WTC11 (cell line): Measurements from ENCODE around the gene CASKIN2. TPM values are rescaled to one million over a fixed set of nuclear protein-coding genes. Genes with fewer than 3 reads are reported as not detected.

Experiments
- ATAC-seq: fragments of 200-7000 bp; cut with Tn5 transposase; 2 replicates; pipeline ENCODE4 v1.10.0; 2021; ENCODE audit warnings: mild to moderate bottlenecking, moderate library complexity
- CTCF ChIA-PET: fragments of 300-600 bp; sonication (Branson Sonifier 250); formaldehyde crosslinking; loops from one replicate; lab custom pipeline; 2021; ENCODE audit warnings: antibody characterized with exemption; lab: Charles Lee
- POLR2A ChIA-PET: fragments of 350-600 bp; sonication (Branson Sonifier 250); formaldehyde crosslinking; loops from one replicate; lab custom pipeline; 2021; ENCODE audit warnings: antibody characterized with exemption; lab: Charles Lee
- DNase-seq: peaks from one replicate; pipeline ENCODE4 v3.0.0; 2021; ENCODE audit warnings: low spot score
- H3K27ac Mint-ChIP-seq: 2 replicates; pipeline ENCODE4 v1.8.0; 2021; ENCODE audit warnings: mixed read lengths
- H3K27me3 Mint-ChIP-seq: 2 replicates; pipeline ENCODE4 v1.8.0; 2021; ENCODE audit warnings: low read depth, mild to moderate bottlenecking, moderate library complexity, mixed read lengths
- H3K36me3 Mint-ChIP-seq: 2 replicates; pipeline ENCODE4 v1.8.0; 2021; ENCODE audit warnings: mixed read lengths
- H3K4me1 Mint-ChIP-seq: 2 replicates; pipeline ENCODE4 v1.8.0; 2022; ENCODE audit warnings: mixed read lengths
- H3K4me3 Mint-ChIP-seq: 2 replicates; pipeline ENCODE4 v1.8.0; 2021; ENCODE audit warnings: mild to moderate bottlenecking, moderate library complexity, mixed read lengths
- H3K9me3 Mint-ChIP-seq: 2 replicates; pipeline ENCODE4 v1.8.0; 2021; ENCODE audit warnings: mixed read lengths
- ARID4B ChIP-seq: sonication (generic); formaldehyde crosslinking; IDR thresholded peaks from 2 replicates; pipeline ENCODE4 v1.8.0; 2023; ENCODE audit warnings: missing genetic modification reagents, mild to moderate bottlenecking, borderline replicate concordance
- FOXJ3 ChIP-seq: sonication (generic); formaldehyde crosslinking; IDR thresholded peaks from 2 replicates; pipeline ENCODE4 v1.9.0; 2021; ENCODE audit warnings: missing genetic modification reagents, mild to moderate bottlenecking, borderline replicate concordance
- HMGA2 ChIP-seq: fragments of 250-450 bp; sonication (Bioruptor Pico); IDR thresholded peaks from 2 replicates; pipeline ENCODE4 v1.4.0; 2021; ENCODE audit warnings: mild to moderate bottlenecking, moderate library complexity
- KAT7 ChIP-seq: sonication (generic); formaldehyde crosslinking; IDR thresholded peaks from 2 replicates; pipeline ENCODE4 v1.8.1; 2023; ENCODE audit warnings: missing genetic modification reagents, mild to moderate bottlenecking, borderline replicate concordance
- OVOL2 ChIP-seq: fragments of 250-450 bp; sonication (Bioruptor Pico); IDR thresholded peaks from 2 replicates; pipeline ENCODE4 v1.9.0; 2021; ENCODE audit warnings: mild to moderate bottlenecking, borderline replicate concordance
- SMAD3 ChIP-seq: sonication (generic); formaldehyde crosslinking; IDR thresholded peaks from 2 replicates; pipeline ENCODE4 v1.8.0; 2022; ENCODE audit warnings: missing genetic modification reagents, mild to moderate bottlenecking, borderline replicate concordance
- TCF7 ChIP-seq: sonication (generic); formaldehyde crosslinking; IDR thresholded peaks from 2 replicates; pipeline ENCODE4 v1.8.0; 2022; ENCODE audit warnings: mild to moderate bottlenecking, low read depth, missing genetic modification reagents, moderate library complexity
- ZNF138 ChIP-seq: sonication (generic); formaldehyde crosslinking; conservative IDR thresholded peaks from 2 replicates; pipeline ENCODE4 v1.8.1; 2022; ENCODE audit warnings: mild to moderate bottlenecking, moderate library complexity, missing genetic modification reagents
- ZNF263 ChIP-seq: sonication (generic); formaldehyde crosslinking; IDR thresholded peaks from 2 replicates; pipeline ENCODE4 v1.8.1; 2022; ENCODE audit warnings: low read depth, mild to moderate bottlenecking, moderate library complexity, missing genetic modification reagents
- ZSCAN18 ChIP-seq: fragments of 250-450 bp; sonication (Bioruptor Pico); IDR thresholded peaks from 2 replicates; pipeline ENCODE4 v2.1.2; 2022; ENCODE audit warnings: mild to moderate bottlenecking, moderate library complexity
- total RNA-seq: library from RNA; stranded (reverse); gene quantifications from 3 replicates; pipeline ENCODE4 v1.2.3, GENCODE V29; 2021
- TF ChIP-seq, protein P1 (sequence below): fragments of 250-450 bp; sonication (Bioruptor Pico); IDR thresholded peaks from 2 replicates; pipeline ENCODE4 v1.9.0; 2021; ENCODE audit warnings: mild to moderate bottlenecking
- TF ChIP-seq, protein P2 (sequence below): sonication (generic); formaldehyde crosslinking; IDR thresholded peaks from 2 replicates; pipeline ENCODE4 v1.8.1; 2022; ENCODE audit warnings: mild to moderate bottlenecking, moderate library complexity, missing genetic modification reagents

The CASKIN2 gene
- total RNA-seq, 1 experiment from 2014 or later = 31.9 TPM

DNA sequence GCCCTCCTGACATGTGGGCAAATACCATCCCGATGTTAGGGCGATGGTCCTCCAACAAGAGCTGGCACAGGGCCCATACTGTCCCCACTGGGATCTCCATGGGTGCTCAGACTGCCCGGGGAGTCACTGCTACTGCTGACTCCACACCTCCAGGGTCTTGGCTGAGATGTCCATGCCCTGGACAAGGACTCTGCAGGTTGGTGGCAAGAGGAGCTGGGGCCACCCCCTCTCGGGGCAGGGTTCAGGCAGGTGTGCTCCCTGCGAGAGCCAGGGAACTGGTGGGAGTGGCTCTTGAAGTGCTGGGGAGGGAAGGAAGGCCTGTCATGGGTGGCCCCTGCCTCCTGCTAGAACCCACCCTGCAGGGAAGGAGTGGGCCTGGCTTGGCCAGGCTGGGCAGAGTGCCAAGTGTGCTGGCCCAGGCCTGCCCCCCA is 6.4 kb downstream of the CASKIN2 start (continued):
- no peak for TF ChIP-seq ZNF263 (CRISPR knock-in tag)

DNA sequence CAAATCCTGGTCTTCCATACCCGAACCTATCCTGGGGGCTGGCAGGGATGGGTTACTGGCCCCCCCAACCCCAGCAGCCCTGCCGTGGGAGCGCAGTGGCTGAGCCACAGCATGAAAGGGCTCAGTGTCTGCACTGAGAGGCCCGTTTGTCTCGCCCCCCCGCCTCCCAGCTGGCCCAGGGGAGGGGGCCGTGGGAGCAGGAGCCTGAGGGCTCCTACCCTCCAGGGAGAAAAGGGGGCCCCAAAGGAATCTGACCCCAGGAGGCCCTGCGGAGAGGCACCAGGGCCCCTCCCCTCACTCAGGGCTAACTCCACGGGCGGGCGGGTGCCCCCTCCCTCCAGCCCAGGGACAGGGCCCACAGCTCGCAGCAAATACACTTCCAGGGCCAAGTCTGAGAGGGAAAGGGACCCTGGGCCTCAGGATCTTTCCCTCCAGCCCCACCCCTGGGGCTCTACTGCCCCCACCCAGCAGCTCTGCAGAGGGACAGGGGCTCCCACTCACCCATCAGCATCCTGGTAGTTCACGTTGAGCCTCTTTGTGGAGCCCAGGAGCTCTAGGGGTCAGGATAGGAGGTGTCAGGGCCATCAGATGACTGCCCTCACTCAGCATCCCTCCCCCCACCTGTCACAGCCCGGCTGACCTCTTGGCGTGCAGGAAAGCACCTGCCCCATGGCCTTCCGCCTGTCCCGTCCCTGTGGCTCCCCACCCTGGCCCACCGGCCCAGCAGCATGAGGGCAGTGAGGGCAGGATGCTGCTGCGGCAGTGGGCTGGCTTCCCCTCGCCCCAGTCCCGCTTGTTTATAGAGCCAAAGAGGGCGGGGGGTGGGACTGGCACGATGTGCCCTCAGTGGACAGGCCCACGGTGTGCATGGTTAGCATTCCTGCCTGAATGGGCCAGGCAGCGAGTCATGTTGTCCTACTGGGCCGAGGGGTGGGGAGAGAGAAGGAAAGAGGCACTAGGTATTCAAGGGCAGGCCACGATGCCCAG is 7.3 kb downstream of the CASKIN2 start:
- ChIA-PET POLR2A (no interaction called here), CTCF (interaction anchor here (0.9 kb wide), 1 partner anchor 9 kb away, joined by 3 read pairs; no protein-coding TSS in a partner anchor)
- Mint-ChIP-seq H3K4me3 (no peak overlapping the region), H3K27ac (no peak overlapping the region), H3K36me3 (0 out of 2 replicates have a peak, but pooled peaks cover 4% of the 10 kb centered on the region), H3K4me1 (peaks cover 3% of the 10 kb centered on the region; the same call in 1 of the 2 replicates), H3K27me3 (no peaks in the 10 kb centered on the region)
- TF ChIP-seq ZNF263 (CRISPR knock-in tag) (no peak), ZSCAN18 (CRISPR knock-in tag) (no peak), SMAD3 (CRISPR knock-in tag) (no peak), OVOL2 (no peak), KAT7 (CRISPR knock-in tag) (no peak), TCF7 (no peak), ARID4B (CRISPR knock-in tag) (no peak)
- TF ChIP-seq, protein P1, sequence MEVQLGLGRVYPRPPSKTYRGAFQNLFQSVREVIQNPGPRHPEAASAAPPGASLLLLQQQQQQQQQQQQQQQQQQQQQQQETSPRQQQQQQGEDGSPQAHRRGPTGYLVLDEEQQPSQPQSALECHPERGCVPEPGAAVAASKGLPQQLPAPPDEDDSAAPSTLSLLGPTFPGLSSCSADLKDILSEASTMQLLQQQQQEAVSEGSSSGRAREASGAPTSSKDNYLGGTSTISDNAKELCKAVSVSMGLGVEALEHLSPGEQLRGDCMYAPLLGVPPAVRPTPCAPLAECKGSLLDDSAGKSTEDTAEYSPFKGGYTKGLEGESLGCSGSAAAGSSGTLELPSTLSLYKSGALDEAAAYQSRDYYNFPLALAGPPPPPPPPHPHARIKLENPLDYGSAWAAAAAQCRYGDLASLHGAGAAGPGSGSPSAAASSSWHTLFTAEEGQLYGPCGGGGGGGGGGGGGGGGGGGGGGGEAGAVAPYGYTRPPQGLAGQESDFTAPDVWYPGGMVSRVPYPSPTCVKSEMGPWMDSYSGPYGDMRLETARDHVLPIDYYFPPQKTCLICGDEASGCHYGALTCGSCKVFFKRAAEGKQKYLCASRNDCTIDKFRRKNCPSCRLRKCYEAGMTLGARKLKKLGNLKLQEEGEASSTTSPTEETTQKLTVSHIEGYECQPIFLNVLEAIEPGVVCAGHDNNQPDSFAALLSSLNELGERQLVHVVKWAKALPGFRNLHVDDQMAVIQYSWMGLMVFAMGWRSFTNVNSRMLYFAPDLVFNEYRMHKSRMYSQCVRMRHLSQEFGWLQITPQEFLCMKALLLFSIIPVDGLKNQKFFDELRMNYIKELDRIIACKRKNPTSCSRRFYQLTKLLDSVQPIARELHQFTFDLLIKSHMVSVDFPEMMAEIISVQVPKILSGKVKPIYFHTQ = no peak
- TF ChIP-seq, all 79 proteins: peak for 0
- DNase-seq (no peak), ATAC-seq (no peak)
- H3K9me3 Mint-ChIP-seq = no peaks in the 10 kb centered on the region

- ChIA-PET CTCF (interaction anchor here (1.5 kb wide), 1 partner anchor 108 kb away, joined by 3 read pairs; no protein-coding TSS in a partner anchor), POLR2A (interaction anchor here (0.5 kb wide), 1 partner anchor 102 kb away, joined by 3 read pairs; no protein-coding TSS in a partner anchor)
- Mint-ChIP-seq H3K27ac (no peak overlapping the region), H3K9me3 (no peaks in the 10 kb centered on the region), H3K4me1 (no peaks in the 10 kb centered on the region), H3K4me3 (no peak overlapping the region), H3K36me3 (0 out of 2 replicates have a peak, but pooled peaks cover 4% of the 10 kb centered on the region)
- ATAC-seq (no peak), DNase-seq (no peak)
- TF ChIP-seq, protein P2, sequence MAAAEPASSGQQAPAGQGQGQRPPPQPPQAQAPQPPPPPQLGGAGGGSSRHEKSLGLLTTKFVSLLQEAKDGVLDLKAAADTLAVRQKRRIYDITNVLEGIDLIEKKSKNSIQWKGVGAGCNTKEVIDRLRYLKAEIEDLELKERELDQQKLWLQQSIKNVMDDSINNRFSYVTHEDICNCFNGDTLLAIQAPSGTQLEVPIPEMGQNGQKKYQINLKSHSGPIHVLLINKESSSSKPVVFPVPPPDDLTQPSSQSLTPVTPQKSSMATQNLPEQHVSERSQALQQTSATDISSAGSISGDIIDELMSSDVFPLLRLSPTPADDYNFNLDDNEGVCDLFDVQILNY = no peak
- TF ChIP-seq FOXJ3 (no peak), SMAD3 (CRISPR knock-in tag) (no peak), HMGA2 (no peak), ZNF138 (CRISPR knock-in tag) (no peak)
- TF ChIP-seq, all 79 proteins: peak for 0
- no peaks in the 10 kb centered on the region for H3K27me3 Mint-ChIP-seq
These were observed 8.4 kb downstream of the CASKIN2 start for GRCh38 chr17:75506888-75507287.
